K562 (cell line): ENCODE results near the gene SHB. TPM values are rescaled to one million over a fixed set of nuclear protein-coding genes. Genes with fewer than 3 reads are reported as not detected.

Experiments used
- ATAC-seq: fragments of 200-7000 bp; cut with Tn5 transposase; 3 replicates; pipeline ENCODE4 v1.9.1; 2020; ENCODE audit warnings: moderate library complexity
- BruUV-seq: library from RNA; stranded (reverse); fragments of 400-500 nt; replicated peaks from 2 replicates; lab custom pipeline; 2021; lab: Mats Ljungman, UMichigan
- CTCF ChIA-PET: fragments of 300-600 bp; formaldehyde crosslinking; extraction: SDS; loops from one replicate; lab custom pipeline; 2021; ENCODE audit warnings: low intra/inter-chr PET ratio; lab: Yijun Ruan, JAX
- POLR2A ChIA-PET: fragments of 300-600, 350-650 bp; sonication (Branson Sonifier 250); formaldehyde crosslinking; extraction: SDS; loops from one replicate; lab custom pipeline; 2021; ENCODE audit warnings: antibody characterized with exemption, inconsistent platforms; lab: Yijun Ruan, JAX
- DNase-seq, 4 experiments: peaks; one replicate each; pipeline versions ENCODE4 v3.0.0 to v3.0.0-alpha.2; 2011 to 2018; ENCODE audit warnings: low spot score in 3 of 4, mixed read lengths in 3 of 4; ENCODE audit errors: extremely low read depth in 1 of 4
- FAIRE-seq: peaks from 2 replicates; lab custom pipeline; 2011; peaks lifted over from hg19 to GRCh38; lab: Jason Lieb, UNC
- H2AFZ ChIP-seq: 2 replicates; pipeline ENCODE4 v1.6.0; 2011; ENCODE audit warnings: low read depth, low read length, control low read depth, inconsistent platforms
- H3K27ac ChIP-seq: fragments of 200-600 bp; 3 replicates; pipeline ENCODE4 v1.8.0; 2011; ENCODE audit warnings: low read depth, mild to moderate bottlenecking, control low read depth, inconsistent platforms, low read length, moderate library complexity, mixed read lengths; ENCODE audit errors: extremely low read depth
- H3K27me3 ChIP-seq, 2 experiments: fragments of 300-600 bp in 1 of 2; 2 replicates in 1 of 2; 3 replicates in 1 of 2; pipeline versions ENCODE4 v1.6.0 to v1.8.0; 2011; ENCODE audit warnings: inconsistent platforms in 2 of 2, low read length in 2 of 2, mild to moderate bottlenecking in 1 of 2, mixed read lengths in 1 of 2, moderate library complexity in 1 of 2; ENCODE audit not compliant: control insufficient read depth in 2 of 2, insufficient read depth in 2 of 2
- H3K36me3 ChIP-seq: fragments of 300-600 bp; 3 replicates; pipeline ENCODE4 v1.8.0; 2011; ENCODE audit warnings: mild to moderate bottlenecking, low read length, inconsistent platforms; ENCODE audit not compliant: control insufficient read depth, insufficient read depth
- H3K4me1 ChIP-seq, 2 experiments: fragments of 200-600 bp in 1 of 2; replicated peaks in 1 of 2; 2 replicates in 1 of 2; 3 replicates in 1 of 2; pipeline versions ENCODE4 v1.5.1 to v1.8.0; 2011; ENCODE audit warnings: inconsistent platforms in 2 of 2, low read length in 2 of 2, mild to moderate bottlenecking in 1 of 2, mixed read lengths in 1 of 2, moderate library complexity in 1 of 2; ENCODE audit not compliant: control insufficient read depth in 2 of 2, insufficient read depth in 2 of 2
- H3K4me2 ChIP-seq: 2 replicates; pipeline ENCODE4 v1.6.1; 2011; ENCODE audit warnings: low read length, control low read depth, inconsistent platforms, mixed read lengths; ENCODE audit not compliant: insufficient read depth
- H3K4me3 ChIP-seq: fragments of 200-600 bp; sonication (generic), shearing (Covaris generic); 2 replicates; pipeline ENCODE4 v1.5.1; 2016; ENCODE audit warnings: control low read depth, inconsistent platforms
- H3K79me2 ChIP-seq: fragments of 200-600 bp; 3 replicates; pipeline ENCODE4 v1.8.0; 2011; ENCODE audit warnings: low read length, inconsistent platforms; ENCODE audit not compliant: control insufficient read depth, insufficient read depth
- H3K9ac ChIP-seq, 2 experiments: 2 replicates each; pipeline versions ENCODE4 v1.6.0 to v1.6.1; 2011; ENCODE audit warnings: low read depth in 2 of 2, low read length in 2 of 2, control low read depth in 1 of 2, inconsistent platforms in 1 of 2, mild to moderate bottlenecking in 1 of 2, mixed read lengths in 1 of 2; ENCODE audit not compliant: insufficient read depth in 1 of 2
- H3K9me1 ChIP-seq: one replicate; pipeline ENCODE4 v1.6.0; 2011; ENCODE audit warnings: inconsistent platforms, mild to moderate bottlenecking, low read length, moderate library complexity; ENCODE audit not compliant: control insufficient read depth, insufficient read depth
- H3K9me3 ChIP-seq: replicated peaks from 2 replicates; pipeline ENCODE4 v1.5.1; 2011; ENCODE audit warnings: low read depth, low read length, inconsistent platforms; ENCODE audit not compliant: control insufficient read depth, insufficient read depth
- H4K20me1 ChIP-seq: replicated peaks from 2 replicates; pipeline ENCODE4 v1.6.1; 2011; ENCODE audit warnings: low read length, inconsistent platforms, mixed read lengths; ENCODE audit not compliant: control insufficient read depth, insufficient read depth
- CTCF ChIP-seq, 3 experiments: IDR thresholded peaks in 2 of 3; conservative IDR thresholded peaks in 1 of 3; 2 replicates each; pipeline ENCODE4 v1.5.1; 2011 to 2012; ENCODE audit warnings: low read length in 3 of 3, mild to moderate bottlenecking in 3 of 3, control low read depth in 2 of 3, improper control_type of control experiment in 1 of 3, inconsistent platforms in 1 of 3, low read depth in 1 of 3, mixed read lengths in 1 of 3, moderate library complexity in 1 of 3; ENCODE audit not compliant: insufficient read depth in 2 of 3
- FOXK1 ChIP-seq: sonication (generic); formaldehyde crosslinking; IDR thresholded peaks from 2 replicates; pipeline ENCODE4 v1.8.0; 2022; ENCODE audit warnings: missing genetic modification reagents, mild to moderate bottlenecking, borderline replicate concordance
- MYBL2 ChIP-seq, 2 experiments: fragments of 450-650 bp in 1 of 2; sonication (generic) in 1 of 2; formaldehyde crosslinking in 1 of 2; IDR thresholded peaks; 2 replicates each; pipeline versions ENCODE4 v1.6.1 to v1.8.1; 2017 to 2022; ENCODE audit warnings: borderline replicate concordance in 1 of 2, inconsistent platforms in 1 of 2, low read depth in 1 of 2, mild to moderate bottlenecking in 1 of 2, missing genetic modification reagents in 1 of 2, moderate library complexity in 1 of 2
- NR2C2 ChIP-seq, 2 experiments: fragments of 200-800 bp in 1 of 2; sonication (Bioruptor generic) in 1 of 2; sonication (generic) in 1 of 2; formaldehyde crosslinking in 1 of 2; IDR thresholded peaks; 2 replicates each; pipeline versions ENCODE4 v1.6.1 to v1.8.0; 2016 to 2022; ENCODE audit warnings: mild to moderate bottlenecking in 1 of 2, missing compliant biosample characterization in 1 of 2, missing genetic modification characterization in 1 of 2, missing genetic modification reagents in 1 of 2
- RAD51 ChIP-seq: fragments of 450-650 bp; IDR thresholded peaks from 2 replicates; pipeline ENCODE4 v1.7.1; 2016; ENCODE audit warnings: low read depth, mild to moderate bottlenecking, borderline replicate concordance
- RCOR1 ChIP-seq, 2 experiments: IDR thresholded peaks; 2 replicates each; pipeline ENCODE4 v1.6.1; 2012; ENCODE audit warnings: low read depth in 2 of 2, low read length in 2 of 2, borderline replicate concordance in 1 of 2, improper control_type of control experiment in 1 of 2
- WGBS: fragments of 100-300 bp; shearing (Covaris generic); methylation state at CpG from one replicate; pipeline ENCODE4 v1.1.6; 2016; ENCODE audit warnings: low coverage, mixed read lengths; ENCODE audit not compliant: insufficient coverage; ENCODE audit errors: missing lambda C conversion rate; 5-methylcytosine and 5-hydroxymethylcytosine counted together
- in situ Hi-C: fragments of 300-500 bp; cut with MboI; formaldehyde crosslinking; loops from 4 replicates; pipeline ENCODE4 v1.15.0; 2018; ENCODE audit warnings: inconsistent platforms, mixed read lengths
- intact Hi-C: fragments of 100-400 bp; cut with micrococcal nuclease; formaldehyde crosslinking; loops from 2 replicates; pipeline ENCODE4 v1.14.2; 2022
- polyA plus RNA-seq, 8 experiments: library from polyadenylated mRNA; depleted of rRNA in 4 of 8; stranded (reverse) in 5 of 8; unstranded in 3 of 8; fragments of >200 nt; fragmentation: Nextera tagmentation in 2 of 8; fragmentation: Illumina TruSeq in 1 of 8; extraction: Ambion mirVana in 2 of 8; extraction: Trizol in 1 of 8; gene quantifications; 2 replicates each; pipeline versions ENCODE4 v1.2.1 to v1.2.3, GENCODE V29; 2011 to 2014; ENCODE audit warnings: inconsistent platforms in 1 of 8, missing spikeins in 1 of 8
- total RNA-seq, 7 experiments: library from RNA; depleted of rRNA in 6 of 7; stranded (reverse); fragments of >200 nt in 6 of 7; fragmentation: Illumina TruSeq in 2 of 7; extraction: Trizol in 2 of 7; gene quantifications; 2 replicates each; pipeline versions ENCODE4 v1.2.1 to v1.2.3, GENCODE V29; 2011 to 2021; ENCODE audit warnings: low replicate concordance in 1 of 7
- TF ChIP-seq, protein P1 (sequence below), 2 experiments: IDR thresholded peaks in 1 of 2; conservative IDR thresholded peaks in 1 of 2; 2 replicates each; pipeline ENCODE4 v1.6.1; 2016; ENCODE audit warnings: low read depth in 2 of 2, mild to moderate bottlenecking in 1 of 2, missing compliant biosample characterization in 1 of 2, missing genetic modification characterization in 1 of 2, moderate library complexity in 1 of 2

SHB gene
- total and polyA plus RNA-seq, 9 of the 15 experiments (the other 6 are each of a cell fraction or from before 2014, with no cell fraction given): 0.78 to 16.0 (median 5.3) TPM

- DNase-seq: peak; percentile 70 to 86 (median 76)
- H3K4me1 ChIP-seq: peaks cover 14 to 18% of the 10 kb centered on the region in 2 experiments
- no peaks in the 10 kb centered on the region for H3K9me3 ChIP-seq
- H3K36me3 ChIP-seq: no peaks in the 10 kb centered on the region
- H3K27me3 ChIP-seq: no peaks in the 10 kb centered on the region
- CTCF ChIA-PET: no interaction called here
- H3K27ac ChIP-seq: peak overlapping the region; percentile 31; the same call in 2 of the 3 replicates
- BruUV-seq: no TSS peak
- intact Hi-C loops (loop anchor here (2.0 kb wide), 1 partner anchor 99 kb away; no protein-coding TSS in a partner anchor), in situ Hi-C loops (no loop called here)
- peaks cover 18% of the 10 kb centered on the region for H4K20me1 ChIP-seq
- no peak overlapping the region; a peak in 1 of 4 replicates for H3K9ac ChIP-seq
- POLR2A ChIA-PET: interaction anchor here (1.0 to 1.5 kb wide), 4 partner anchors 7 to 48 kb away, joined by 3 to 5 read pairs (median 3); no protein-coding TSS in a partner anchor
- H2AFZ ChIP-seq: no peak overlapping the region
- no peaks in the 10 kb centered on the region for H3K79me2 ChIP-seq
- no peak overlapping the region for H3K4me3 ChIP-seq
- H3K4me2 ChIP-seq: peak overlapping the region; percentile 10; the same call in 1 of the 2 replicates
- peak; percentile 7; the same call in 2 of the 3 replicates for ATAC-seq
- peaks cover 16% of the 10 kb centered on the region for H3K9me1 ChIP-seq
- 14% methylated on average over 4 of the region's 4 CpGs for WGBS
- FAIRE-seq: peak; percentile 85
- TF ChIP-seq, protein P1, sequence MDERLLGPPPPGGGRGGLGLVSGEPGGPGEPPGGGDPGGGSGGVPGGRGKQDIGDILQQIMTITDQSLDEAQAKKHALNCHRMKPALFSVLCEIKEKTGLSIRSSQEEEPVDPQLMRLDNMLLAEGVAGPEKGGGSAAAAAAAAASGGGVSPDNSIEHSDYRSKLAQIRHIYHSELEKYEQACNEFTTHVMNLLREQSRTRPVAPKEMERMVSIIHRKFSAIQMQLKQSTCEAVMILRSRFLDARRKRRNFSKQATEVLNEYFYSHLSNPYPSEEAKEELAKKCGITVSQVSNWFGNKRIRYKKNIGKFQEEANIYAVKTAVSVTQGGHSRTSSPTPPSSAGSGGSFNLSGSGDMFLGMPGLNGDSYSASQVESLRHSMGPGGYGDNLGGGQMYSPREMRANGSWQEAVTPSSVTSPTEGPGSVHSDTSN (CRISPR knock-in tag; IDR thresholded peaks at IDR 0.05; ENCODE audit: low read depth): no peak
- TF ChIP-seq, protein P1 (tag; conservative IDR thresholded peaks at IDR 0.05; ENCODE audit: low read depth): no peak
- TF ChIP-seq RAD51 (no peak), RCOR1 (IDR thresholded peaks at IDR 0.05; ENCODE audit: borderline replicate concordance in 1 of 2, low read depth in 2 of 2, low read length in 2 of 2) (peak; percentile 82 to 98), CTCF (IDR thresholded peaks at IDR 0.05 in 2 of 3, conservative IDR thresholded peaks at IDR 0.05 in 1 of 3; ENCODE audit: insufficient read depth in 2 of 3, low read depth in 1 of 3, low read length in 3 of 3) (no peak), FOXK1 (CRISPR knock-in tag) (no peak), NR2C2 (CRISPR knock-in tag; IDR thresholded peaks at IDR 0.05) (no peak), NR2C2 (tag; IDR thresholded peaks at IDR 0.05) (peak; percentile 12; the same call in 1 of the 2 replicates), MYBL2 (IDR thresholded peaks at IDR 0.05; ENCODE audit: low read depth) (no peak), MYBL2 (CRISPR knock-in tag; IDR thresholded peaks at IDR 0.05; ENCODE audit: borderline replicate concordance) (no peak)
Measured at GRCh38 chr9:37968228-37968701, 100.8 kb downstream of the SHB start.
